Progenitor cell of endocrine pancreas (in vitro differentiated cells): ENCODE measurements around the gene SPRYD4. TPM values are rescaled to one million over a fixed set of nuclear protein-coding genes. Genes with fewer than 3 reads are reported as not detected.

ENCODE experiments used
- DNase-seq: peaks from one replicate; pipeline ENCODE4 v3.0.0; 2021; ENCODE audit warnings: low spot score; ENCODE audit not compliant: unreplicated experiment
- H3K27ac Mint-ChIP-seq: 2 replicates; pipeline ENCODE4 v1.8.0; 2021; ENCODE audit warnings: mild to moderate bottlenecking, moderate library complexity, mixed read lengths
- H3K27me3 Mint-ChIP-seq: 2 replicates; pipeline ENCODE4 v1.8.0; 2021; ENCODE audit warnings: mixed read lengths
- H3K36me3 Mint-ChIP-seq: 2 replicates; pipeline ENCODE4 v1.8.0; 2022; ENCODE audit warnings: mixed read lengths; ENCODE audit not compliant: insufficient read depth
- H3K4me1 Mint-ChIP-seq: 2 replicates; pipeline ENCODE4 v1.8.0; 2021; ENCODE audit warnings: low read depth, mixed read lengths
- H3K4me3 Mint-ChIP-seq: 2 replicates; pipeline ENCODE4 v1.8.0; 2021; ENCODE audit warnings: low read depth, mild to moderate bottlenecking, moderate library complexity, mixed read lengths
- H3K9me3 Mint-ChIP-seq: 2 replicates; pipeline ENCODE4 v1.8.0; 2021; ENCODE audit warnings: low read depth, mixed read lengths
- CTCF ChIP-seq: fragments of 200-600 bp; sonication (generic); IDR thresholded peaks from one replicate; pipeline ENCODE4 v1.5.0; 2021; ENCODE audit warnings: antibody characterized with exemption, mild to moderate bottlenecking; ENCODE audit not compliant: unreplicated experiment
- long read RNA-seq: library from polyadenylated mRNA; unstranded; transcript quantifications from one replicate; pipeline ENCODE4 v2.0.0, GENCODE V29; 2020
- total RNA-seq: library from RNA; stranded (reverse); gene quantifications from 2 replicates; pipeline ENCODE4 v1.2.1, GENCODE V29; 2021

The SPRYD4 gene
- total RNA-seq = 4.6 TPM in 2 replicates
- long read RNA-seq, full-length matches to known transcripts = 26 of 28 reads
- long read RNA-seq, partial matches to known transcripts = 0 of 28 reads
- long read RNA-seq, other reads (novel, unspliced or antisense) = 2 of 28 reads

- peaks cover 7% of the 10 kb centered on the region for H3K4me1 Mint-ChIP-seq
- peak; percentile 27 for TF ChIP-seq CTCF
- H3K36me3 Mint-ChIP-seq = peaks cover 1% of the 10 kb centered on the region
- peak within 1 kb of the TSS; percentile 92 for H3K4me3 Mint-ChIP-seq
- no peaks in the 10 kb centered on the region for H3K9me3 Mint-ChIP-seq
- H3K27ac Mint-ChIP-seq = peak within 1 kb of the TSS; percentile 98
- DNase-seq = peak; percentile 77
- H3K27me3 Mint-ChIP-seq = peaks cover 2% of the 10 kb centered on the region
Measured at GRCh38 chr12:56468216-56469006, at the start of gene SPRYD4. SPRYD4 (plus strand) TSS chr12:56468578; CDS start chr12:56468592, 14 bp downstream.

- H3K36me3 Mint-ChIP-seq = peaks cover 23% of the 10 kb centered on the region
- no peak for TF ChIP-seq CTCF
- no peaks in the 10 kb centered on the region for H3K4me1 Mint-ChIP-seq
- no peaks in the 10 kb centered on the region for H3K9me3 Mint-ChIP-seq
- no peak for DNase-seq
- H3K27ac Mint-ChIP-seq = no peak overlapping the region
- H3K4me3 Mint-ChIP-seq = no peak overlapping the region
- no peaks in the 10 kb centered on the region for H3K27me3 Mint-ChIP-seq
Measured at GRCh38 chr12:56420411-56420810, 48.0 kb upstream of the SPRYD4 start.

- Mint-ChIP-seq H3K9me3 (no peaks in the 10 kb centered on the region), H3K4me1 (no peaks in the 10 kb centered on the region), H3K27me3 (no peaks in the 10 kb centered on the region), H3K27ac (no peak overlapping the region), H3K36me3 (peaks cover 21% of the 10 kb centered on the region), H3K4me3 (no peak overlapping the region)
- no peak for DNase-seq
- TF ChIP-seq CTCF = no peak
Measured at GRCh38 chr12:56425193-56425592, 43.2 kb upstream of the SPRYD4 start.

- no peaks in the 10 kb centered on the region for H3K9me3 Mint-ChIP-seq
- H3K27ac Mint-ChIP-seq = no peak overlapping the region
- H3K36me3 Mint-ChIP-seq = peaks cover 17% of the 10 kb centered on the region
- no peaks in the 10 kb centered on the region for H3K4me1 Mint-ChIP-seq
- H3K27me3 Mint-ChIP-seq = no peaks in the 10 kb centered on the region
- TF ChIP-seq CTCF = no peak
- H3K4me3 Mint-ChIP-seq = no peak overlapping the region
- no peak for DNase-seq
Measured at GRCh38 chr12:56425940-56426438, 42.4 kb upstream of the SPRYD4 start.

DNA sequence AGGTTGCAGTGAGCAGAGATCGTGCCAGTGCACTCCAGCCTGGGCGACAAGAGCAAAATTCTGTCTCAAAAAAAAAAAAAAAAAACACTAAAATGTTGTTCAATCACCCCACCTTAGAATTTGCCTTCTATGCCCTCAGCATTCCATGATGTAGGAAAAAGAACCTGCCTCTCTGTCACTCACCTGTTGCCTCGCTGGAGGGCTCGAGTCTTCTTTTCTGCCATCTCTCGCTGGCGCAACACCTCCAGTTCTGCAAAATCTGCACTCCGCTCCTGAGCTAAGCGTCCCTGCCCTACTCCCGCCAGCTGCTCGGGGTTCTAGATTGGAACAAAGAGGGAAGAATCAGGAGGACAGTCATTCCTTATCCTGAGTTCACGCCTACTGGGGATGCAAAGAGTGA lies 37.1 kb upstream of the SPRYD4 start:
- H3K36me3 Mint-ChIP-seq = peaks cover 13% of the 10 kb centered on the region
- H3K4me3 Mint-ChIP-seq = no peak overlapping the region
- no peaks in the 10 kb centered on the region for H3K9me3 Mint-ChIP-seq
- H3K4me1 Mint-ChIP-seq = no peaks in the 10 kb centered on the region
- no peak for DNase-seq
- H3K27me3 Mint-ChIP-seq = no peaks in the 10 kb centered on the region
- no peak overlapping the region for H3K27ac Mint-ChIP-seq
- no peak for TF ChIP-seq CTCF
